ENCODE measurements around the gene MITD1. TPM values are rescaled to one million over a fixed set of nuclear protein-coding genes. Genes with fewer than 3 reads are reported as not detected.
"Not testable (repeated sequence)": the region's sequence is repeated elsewhere in the genome, so short reads cannot be mapped to it uniquely, and the experiment has no call there.

Gene MITD1
- total RNA-seq (2014; rRNA removed; shearing (Covaris generic)) = 44.4 and 65.1 TPM in 2 replicates

- peak; percentile 96 for DNase-seq (ENCODE audit: low spot score)
- in situ Hi-C loops (cut with HindIII; ENCODE audit: low sequenced_read_pairs) = no loop called here
Measured at GRCh38 chr2:99180755-99181623, at the start of gene MITD1, which contains the start of gene MRPL30. MITD1 (minus strand) TSS chr2:99181058; CDS start chr2:99180981, 77 bp downstream. MRPL30 (plus strand) TSS chr2:99181184; CDS start chr2:99186204, 5,020 bp downstream.

GRCh38 chr2:99217929-99218501, 37.2 kb upstream of the MITD1 start:
- no peak for DNase-seq (ENCODE audit: low spot score)
- in situ Hi-C loops (cut with HindIII; ENCODE audit: low sequenced_read_pairs) = no loop called here

GRCh38 chr2:99216096-99216495, 35.2 kb upstream of the MITD1 start:
- DNase-seq (ENCODE audit: low spot score) = no peak
- in situ Hi-C loops (cut with HindIII; ENCODE audit: low sequenced_read_pairs) = no loop called here

GRCh38 chr2:99205491-99205890, 24.6 kb upstream of the MITD1 start:
- in situ Hi-C loops (cut with HindIII; ENCODE audit: low sequenced_read_pairs) = no loop called here
- DNase-seq (ENCODE audit: low spot score) = no peak

GRCh38 chr2:99201959-99202678, 21.3 kb upstream of the MITD1 start:
- in situ Hi-C loops (cut with HindIII; ENCODE audit: low sequenced_read_pairs) = no loop called here
- DNase-seq (ENCODE audit: low spot score) = no peak

GRCh38 chr2:99200076-99200800, 19.4 kb upstream of the MITD1 start:
- DNase-seq (ENCODE audit: low spot score) = no peak
- in situ Hi-C loops (cut with HindIII; ENCODE audit: low sequenced_read_pairs) = no loop called here

- in situ Hi-C loops (cut with HindIII; ENCODE audit: low sequenced_read_pairs) = no loop called here
- no peak for DNase-seq (ENCODE audit: low spot score)
Measured at GRCh38 chr2:99198103-99198841, 17.4 kb upstream of the MITD1 start.

- DNase-seq (ENCODE audit: low spot score); in situ Hi-C loops (cut with HindIII; ENCODE audit: low sequenced_read_pairs): not testable (repeated sequence)
Measured at GRCh38 chr2:99192364-99192763, 11.5 kb upstream of the MITD1 start.

- no peak for DNase-seq (ENCODE audit: low spot score)
- in situ Hi-C loops (cut with HindIII; ENCODE audit: low sequenced_read_pairs) = no loop called here
Measured at GRCh38 chr2:99190548-99190947, 9.7 kb upstream of the MITD1 start.

GRCh38 chr2:99188357-99188756, 7.5 kb upstream of the MITD1 start:
- in situ Hi-C loops (cut with HindIII; ENCODE audit: low sequenced_read_pairs) = no loop called here

GRCh38 chr2:99187011-99187410, 6.2 kb upstream of the MITD1 start:
- in situ Hi-C loops (cut with HindIII; ENCODE audit: low sequenced_read_pairs) = no loop called here
- no peak for DNase-seq (ENCODE audit: low spot score)

More at GRCh38 chr2:99188357-99188756, 7.5 kb upstream of the MITD1 start:
- no peak for DNase-seq (ENCODE audit: low spot score)

GRCh38 chr2:99184811-99185210, 4.0 kb upstream of the MITD1 start:
- in situ Hi-C loops (cut with HindIII; ENCODE audit: low sequenced_read_pairs) = no loop called here

GRCh38 chr2:99183025-99183424, 2.2 kb upstream of the MITD1 start:
- DNase-seq (ENCODE audit: low spot score) = no peak
- in situ Hi-C loops (cut with HindIII; ENCODE audit: low sequenced_read_pairs) = no loop called here

More at GRCh38 chr2:99184811-99185210, 4.0 kb upstream of the MITD1 start:
- peak; percentile 87 for DNase-seq (ENCODE audit: low spot score)

- in situ Hi-C loops (cut with HindIII; ENCODE audit: low sequenced_read_pairs) = no loop called here
- DNase-seq (ENCODE audit: low spot score) = no peak
Measured at GRCh38 chr2:99181624-99182000, 754 bp upstream of the MITD1 start.

GRCh38 chr2:99171377-99172140, 9.3 kb downstream of the MITD1 start:
- no peak for DNase-seq (ENCODE audit: low spot score)
- in situ Hi-C loops (cut with HindIII; ENCODE audit: low sequenced_read_pairs) = no loop called here

- no peak for DNase-seq (ENCODE audit: low spot score)
- in situ Hi-C loops (cut with HindIII; ENCODE audit: low sequenced_read_pairs) = no loop called here
Measured at GRCh38 chr2:99169534-99169933, 11.3 kb downstream of the MITD1 start.

GRCh38 chr2:99166218-99166617, 14.6 kb downstream of the MITD1 start:
- in situ Hi-C loops (cut with HindIII; ENCODE audit: low sequenced_read_pairs) = no loop called here
- no peak for DNase-seq (ENCODE audit: low spot score)

GRCh38 chr2:99159594-99159993, 21.3 kb downstream of the MITD1 start:
- in situ Hi-C loops (cut with HindIII; ENCODE audit: low sequenced_read_pairs) = no loop called here
- DNase-seq (ENCODE audit: low spot score) = no peak

Measured in G401 (cell line).